Epidermal melanocyte (primary cell): ENCODE measurements around the gene ACSL4.
"Not testable (repeated sequence)": the region's sequence is repeated elsewhere in the genome, so short reads cannot be mapped to it uniquely, and the experiment has no call there.

Experiments
- DNase-seq: peaks from one replicate; pipeline ENCODE4 v3.0.0; 2011; ENCODE audit warnings: low spot score; ENCODE audit not compliant: insufficient read length

Gene ACSL4

GRCh38 chrX:109672239-109672638, 60.8 kb downstream of the ACSL4 start:
- DNase-seq, result no peak

DNA sequence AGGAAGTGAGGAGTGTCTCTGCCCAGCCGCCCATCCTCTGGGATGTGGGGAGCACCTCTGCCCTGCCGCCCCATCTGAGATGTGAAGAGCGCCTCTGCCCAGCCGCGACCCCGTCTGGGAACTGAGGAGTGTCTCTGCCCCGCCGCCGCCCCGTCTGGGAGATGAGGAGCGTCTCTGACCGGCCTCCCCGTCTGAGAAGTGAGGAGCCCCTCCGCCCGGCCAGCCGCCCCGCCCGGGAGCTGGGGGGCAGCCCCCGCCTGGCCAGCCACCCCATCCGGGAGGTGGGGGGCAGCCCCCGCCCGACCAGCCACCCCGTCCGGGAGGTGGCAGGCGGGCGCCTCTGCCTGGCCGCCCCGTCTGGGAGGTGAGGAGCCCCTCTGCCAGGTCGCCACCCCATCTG, 61.9 kb downstream of the ACSL4 start:
- not testable (repeated sequence) for DNase-seq

- no peak for DNase-seq
These were observed 65.1 kb downstream of the ACSL4 start for GRCh38 chrX:109667986-109668385.

DNA sequence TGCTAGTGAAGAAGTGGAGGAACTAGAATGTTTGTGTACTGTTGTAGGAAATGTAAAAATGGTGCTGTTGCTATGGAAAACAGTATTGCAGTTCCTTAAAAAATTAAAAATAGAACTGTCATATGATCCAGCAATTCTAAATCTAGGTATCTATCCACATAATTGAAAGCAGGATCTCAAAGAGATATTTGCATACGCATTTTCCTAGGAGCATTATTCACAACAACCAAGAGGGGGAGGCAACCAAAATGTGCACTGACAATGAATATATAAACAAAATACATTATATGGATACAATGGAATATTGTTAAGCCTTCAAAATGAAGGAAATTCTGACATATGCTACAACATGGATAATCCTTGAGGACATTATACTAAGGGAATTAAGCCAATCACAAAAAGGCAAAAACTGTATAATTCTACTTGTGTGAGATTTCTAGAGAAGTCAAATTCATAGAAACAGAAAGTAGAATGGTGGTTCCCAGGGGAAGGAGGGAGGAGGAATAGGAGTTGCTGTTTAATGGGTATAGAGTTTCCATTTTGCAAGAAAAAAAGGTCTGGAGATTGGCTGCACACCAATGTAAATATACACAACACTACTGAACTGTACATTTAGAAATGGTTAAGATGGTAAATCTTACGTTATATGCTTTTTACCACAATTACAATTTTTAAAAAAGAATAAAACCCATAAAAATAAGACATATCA, 72.5 kb downstream of the ACSL4 start:
- no peak for DNase-seq

GRCh38 chrX:109658391-109658790, 74.7 kb downstream of the ACSL4 start:
- DNase-seq, result no peak

DNA sequence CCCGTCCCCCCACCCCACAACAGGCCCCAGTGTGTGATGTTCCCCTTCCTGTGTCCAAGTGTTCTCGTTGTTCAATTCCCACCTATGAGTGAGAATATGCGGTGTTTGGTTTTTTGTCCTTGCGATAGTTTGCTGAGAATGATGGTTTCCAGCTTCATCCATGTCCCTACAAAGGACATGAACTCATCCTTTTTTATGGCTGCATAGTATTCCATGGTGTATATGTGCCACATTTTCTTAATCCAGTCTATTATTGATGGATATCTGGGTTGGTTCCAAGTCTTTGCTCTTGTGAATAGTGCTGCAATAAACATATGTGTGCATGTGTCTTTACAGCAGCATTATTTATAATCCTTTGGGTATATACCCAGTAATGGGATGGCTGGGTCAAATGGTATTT, 75.7 kb downstream of the ACSL4 start:
- DNase-seq, result not testable (repeated sequence)

- no peak for DNase-seq
These were observed 76.3 kb downstream of the ACSL4 start for GRCh38 chrX:109656774-109657173.

GRCh38 chrX:109655502-109656201, 77.4 kb downstream of the ACSL4 start:
- DNase-seq, result no peak

- no peak for DNase-seq
These were observed 78.4 kb downstream of the ACSL4 start for GRCh38 chrX:109654516-109655109.

GRCh38 chrX:109644671-109645070, 88.4 kb downstream of the ACSL4 start:
- DNase-seq, result not testable (repeated sequence)

GRCh38 chrX:109643687-109644086, 89.4 kb downstream of the ACSL4 start:
- DNase-seq, result no peak

- no peak for DNase-seq
These were observed 94.9 kb downstream of the ACSL4 start for GRCh38 chrX:109638158-109638557.

DNA sequence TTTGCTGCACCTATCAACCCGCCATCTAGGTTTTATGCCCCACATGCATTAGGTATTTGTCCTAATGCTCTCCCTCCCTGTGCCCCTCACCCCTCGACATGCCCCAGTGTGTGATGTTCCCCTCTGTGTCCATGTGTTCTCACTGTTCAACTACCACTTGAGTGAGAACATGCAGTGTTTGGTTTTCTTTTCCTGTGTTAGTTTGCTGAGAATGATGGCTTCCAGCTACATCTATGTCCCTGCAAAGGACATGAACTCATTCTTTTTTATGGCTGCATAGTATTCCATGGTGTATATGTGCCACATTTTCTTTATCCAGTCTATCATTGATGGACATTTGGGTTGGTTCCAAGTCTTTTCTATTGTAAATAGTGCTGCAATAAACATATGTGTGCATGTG, 95.6 kb downstream of the ACSL4 start:
- DNase-seq, result not testable (repeated sequence)

- DNase-seq, result no peak
These were observed 97.9 kb downstream of the ACSL4 start for GRCh38 chrX:109635146-109635545.

- no peak for DNase-seq
These were observed 100.1 kb downstream of the ACSL4 start for GRCh38 chrX:109632906-109633504.

DNA sequence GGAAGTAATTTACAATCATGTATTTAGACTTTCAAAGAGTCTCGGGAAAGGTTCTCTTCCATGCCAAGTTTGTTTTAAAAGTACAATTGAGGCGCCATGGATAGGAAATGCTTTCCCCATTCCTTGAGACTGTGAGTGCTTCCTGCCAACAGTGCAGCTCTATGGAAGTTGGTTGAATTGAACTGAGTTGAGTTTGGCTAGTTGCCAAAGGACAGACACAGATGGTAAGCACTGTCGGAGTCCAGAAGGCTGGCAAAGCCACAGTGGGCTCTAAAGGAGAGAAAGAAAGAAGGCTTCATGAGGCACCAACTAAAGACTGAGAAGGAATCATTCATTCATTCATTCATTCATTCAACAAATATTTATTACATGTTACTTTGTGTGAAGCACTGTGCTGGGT, 103.7 kb downstream of the ACSL4 start:
- DNase-seq, result no peak

DNA sequence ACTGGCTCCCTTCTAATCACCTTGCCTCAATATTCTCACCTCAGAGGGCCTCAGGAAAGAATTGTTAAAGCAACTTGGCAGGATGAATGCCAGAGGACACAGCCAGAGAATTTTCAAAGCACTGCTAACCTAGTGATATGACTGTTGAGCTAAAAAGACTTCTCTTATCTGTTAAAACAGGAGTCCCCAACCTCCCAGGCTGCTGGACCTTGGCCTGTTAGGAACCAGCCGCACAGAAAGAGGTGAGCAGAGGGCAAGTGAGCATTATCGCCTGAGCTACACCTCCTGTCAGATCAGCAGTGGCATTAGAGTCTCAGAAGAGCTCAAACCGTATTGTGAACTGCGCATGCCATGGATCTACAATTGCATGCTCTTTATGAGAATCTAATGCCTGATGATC, 106.4 kb downstream of the ACSL4 start:
- no peak for DNase-seq

DNA sequence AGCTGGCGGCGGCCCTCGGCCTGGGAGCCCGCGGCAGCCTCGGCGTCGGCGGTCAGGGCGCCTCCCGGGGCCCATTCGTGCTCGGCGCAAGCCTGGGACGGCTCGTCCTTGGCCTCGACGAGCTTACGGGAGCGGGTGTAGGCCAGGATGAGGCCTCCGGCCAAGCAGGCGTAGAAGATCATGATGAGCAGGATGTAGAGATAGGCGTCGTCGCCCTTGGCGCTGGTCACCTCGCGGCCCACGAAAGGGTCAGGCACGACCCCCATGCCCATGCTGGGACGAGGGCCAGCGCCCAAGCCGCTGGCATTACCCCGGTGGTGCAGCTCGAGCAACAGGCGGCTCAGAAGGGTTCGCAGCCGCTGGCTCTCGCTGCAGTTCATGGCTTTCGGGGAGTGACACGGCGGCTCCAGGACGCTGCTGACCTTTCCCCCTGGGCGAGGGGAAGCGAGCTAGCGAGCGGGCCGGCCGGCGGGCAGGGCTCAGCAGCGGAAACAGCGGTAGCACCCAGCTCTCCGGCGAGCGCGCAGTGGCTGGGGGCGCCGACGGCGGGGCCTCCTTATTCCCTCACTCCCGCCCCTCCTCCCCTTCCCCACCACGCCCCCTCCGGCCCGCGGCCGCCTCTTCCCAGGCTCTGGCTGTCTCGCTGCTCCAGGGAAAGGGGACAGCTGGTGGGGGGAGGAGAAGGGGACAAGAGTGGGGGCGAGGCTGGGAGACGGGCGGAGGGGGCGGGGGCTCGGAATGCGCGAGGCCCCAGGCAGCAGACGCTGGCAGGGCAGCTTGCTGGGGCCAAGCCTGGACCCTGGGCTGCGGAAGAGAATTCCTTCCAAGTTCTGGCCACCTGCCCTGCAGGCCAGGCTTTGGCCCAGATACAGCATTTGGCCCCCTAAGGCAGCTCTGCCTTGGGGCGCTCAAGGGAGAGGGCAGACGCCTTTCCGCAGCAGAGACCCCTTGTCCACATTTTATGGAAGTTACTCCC, 108.1 kb downstream of the ACSL4 start, which contains the start of gene KCNE5:
Gene KCNE5, minus strand, starts transcription at position 532 of the 976 bp plus-strand sequence. Its CDS starts 152 bp downstream, at position 380.
- no peak for DNase-seq

DNA sequence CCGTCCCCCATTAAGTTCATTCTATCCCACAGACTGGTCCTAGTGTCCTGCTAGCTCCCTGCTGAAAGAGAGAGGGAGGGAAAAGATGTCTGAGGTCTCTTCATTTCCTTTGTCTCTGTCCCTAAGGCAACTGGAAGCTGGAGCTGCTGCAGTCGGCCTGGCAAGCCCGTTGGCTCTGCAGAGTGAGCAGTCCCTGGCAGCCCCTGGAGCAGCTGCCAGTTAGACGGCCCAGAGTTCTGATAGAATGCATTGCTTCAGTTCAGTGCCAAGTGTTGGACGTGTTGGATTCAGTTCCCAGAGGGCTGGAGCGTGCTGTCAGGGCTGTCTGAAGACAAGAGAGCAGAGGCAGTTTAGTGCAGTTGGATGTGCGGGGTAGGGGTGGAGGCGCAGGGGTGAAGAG, 109.1 kb downstream of the ACSL4 start:
- no peak for DNase-seq

DNA sequence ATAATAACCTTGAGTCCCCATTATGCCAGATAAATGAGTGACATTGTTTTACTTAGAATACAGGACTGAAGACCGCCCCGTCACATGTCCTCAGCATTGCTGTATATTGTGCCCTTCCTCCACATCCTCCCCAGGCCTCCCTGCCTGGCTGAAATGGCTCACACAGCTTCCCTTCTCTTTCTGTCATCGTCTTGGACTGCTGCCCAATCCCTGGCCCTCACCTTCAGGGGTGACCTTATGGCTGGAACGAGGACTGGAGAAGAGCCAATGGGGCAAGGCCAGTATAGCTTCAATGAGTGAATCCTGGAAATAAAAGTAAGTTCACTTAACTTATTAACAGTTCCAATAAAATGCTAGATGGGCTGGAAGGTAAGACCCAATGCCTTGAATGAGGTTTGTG, 110.8 kb downstream of the ACSL4 start:
- DNase-seq, result no peak

DNA sequence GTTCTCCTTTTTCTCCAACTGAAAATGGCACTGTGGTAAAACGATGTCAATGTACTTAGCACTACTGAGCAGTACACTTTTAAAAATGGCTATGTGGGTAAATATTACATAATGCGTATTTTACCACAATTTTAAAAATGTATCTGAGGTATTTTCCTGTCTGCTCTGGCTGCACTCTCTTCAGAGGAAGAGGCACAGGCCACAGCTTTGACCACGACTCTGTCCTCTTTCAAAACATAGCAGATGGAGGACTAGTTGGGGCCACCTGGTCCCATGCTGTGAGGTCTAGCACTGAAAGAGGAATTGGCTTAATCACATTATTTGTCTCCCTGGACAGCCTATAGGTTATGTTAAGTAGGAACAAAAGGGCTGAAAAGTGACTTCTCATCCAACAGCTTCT, 113.3 kb downstream of the ACSL4 start:
- DNase-seq, result no peak
